K562 (cell line): Measurements from ENCODE around the gene TMEM79. TPM values are rescaled to one million over a fixed set of nuclear protein-coding genes. Genes with fewer than 3 reads are reported as not detected.

ENCODE experiments used
- ATAC-seq: fragments of 200-7000 bp; cut with Tn5 transposase; 3 replicates; pipeline ENCODE4 v1.9.1; 2020; ENCODE audit warnings: moderate library complexity
- BruUV-seq: library from RNA; stranded (reverse); fragments of 400-500 nt; replicated peaks from 2 replicates; lab custom pipeline; 2021; lab: Mats Ljungman, UMichigan
- CTCF ChIA-PET: fragments of 300-600 bp; formaldehyde crosslinking; extraction: SDS; loops from one replicate; lab custom pipeline; 2021; ENCODE audit warnings: low intra/inter-chr PET ratio; lab: Yijun Ruan, JAX
- POLR2A ChIA-PET: fragments of 300-600, 350-650 bp; sonication (Branson Sonifier 250); formaldehyde crosslinking; extraction: SDS; loops from one replicate; lab custom pipeline; 2021; ENCODE audit warnings: antibody characterized with exemption, inconsistent platforms; lab: Yijun Ruan, JAX
- DNase-seq, 4 experiments: peaks; one replicate each; pipeline versions ENCODE4 v3.0.0 to v3.0.0-alpha.2; 2011 to 2018; ENCODE audit warnings: low spot score in 3 of 4, mixed read lengths in 3 of 4; ENCODE audit errors: extremely low read depth in 1 of 4
- FAIRE-seq: peaks from 2 replicates; lab custom pipeline; 2011; peaks lifted over from hg19 to GRCh38; lab: Jason Lieb, UNC
- H2AFZ ChIP-seq: 2 replicates; pipeline ENCODE4 v1.6.0; 2011; ENCODE audit warnings: low read depth, low read length, control low read depth, inconsistent platforms
- H3K27ac ChIP-seq: fragments of 200-600 bp; 3 replicates; pipeline ENCODE4 v1.8.0; 2011; ENCODE audit warnings: low read depth, mild to moderate bottlenecking, control low read depth, inconsistent platforms, low read length, moderate library complexity, mixed read lengths; ENCODE audit errors: extremely low read depth
- H3K27me3 ChIP-seq, 2 experiments: fragments of 300-600 bp in 1 of 2; 2 replicates in 1 of 2; 3 replicates in 1 of 2; pipeline versions ENCODE4 v1.6.0 to v1.8.0; 2011; ENCODE audit warnings: inconsistent platforms in 2 of 2, low read length in 2 of 2, mild to moderate bottlenecking in 1 of 2, mixed read lengths in 1 of 2, moderate library complexity in 1 of 2; ENCODE audit not compliant: control insufficient read depth in 2 of 2, insufficient read depth in 2 of 2
- H3K36me3 ChIP-seq: fragments of 300-600 bp; 3 replicates; pipeline ENCODE4 v1.8.0; 2011; ENCODE audit warnings: mild to moderate bottlenecking, low read length, inconsistent platforms; ENCODE audit not compliant: control insufficient read depth, insufficient read depth
- H3K4me1 ChIP-seq, 2 experiments: fragments of 200-600 bp in 1 of 2; replicated peaks in 1 of 2; 2 replicates in 1 of 2; 3 replicates in 1 of 2; pipeline versions ENCODE4 v1.5.1 to v1.8.0; 2011; ENCODE audit warnings: inconsistent platforms in 2 of 2, low read length in 2 of 2, mild to moderate bottlenecking in 1 of 2, mixed read lengths in 1 of 2, moderate library complexity in 1 of 2; ENCODE audit not compliant: control insufficient read depth in 2 of 2, insufficient read depth in 2 of 2
- H3K4me2 ChIP-seq: 2 replicates; pipeline ENCODE4 v1.6.1; 2011; ENCODE audit warnings: low read length, control low read depth, inconsistent platforms, mixed read lengths; ENCODE audit not compliant: insufficient read depth
- H3K4me3 ChIP-seq: fragments of 200-600 bp; sonication (generic), shearing (Covaris generic); 2 replicates; pipeline ENCODE4 v1.5.1; 2016; ENCODE audit warnings: control low read depth, inconsistent platforms
- H3K79me2 ChIP-seq: fragments of 200-600 bp; 3 replicates; pipeline ENCODE4 v1.8.0; 2011; ENCODE audit warnings: low read length, inconsistent platforms; ENCODE audit not compliant: control insufficient read depth, insufficient read depth
- H3K9ac ChIP-seq, 2 experiments: 2 replicates each; pipeline versions ENCODE4 v1.6.0 to v1.6.1; 2011; ENCODE audit warnings: low read depth in 2 of 2, low read length in 2 of 2, control low read depth in 1 of 2, inconsistent platforms in 1 of 2, mild to moderate bottlenecking in 1 of 2, mixed read lengths in 1 of 2; ENCODE audit not compliant: insufficient read depth in 1 of 2
- H3K9me1 ChIP-seq: one replicate; pipeline ENCODE4 v1.6.0; 2011; ENCODE audit warnings: inconsistent platforms, mild to moderate bottlenecking, low read length, moderate library complexity; ENCODE audit not compliant: control insufficient read depth, insufficient read depth
- H3K9me3 ChIP-seq: replicated peaks from 2 replicates; pipeline ENCODE4 v1.5.1; 2011; ENCODE audit warnings: low read depth, low read length, inconsistent platforms; ENCODE audit not compliant: control insufficient read depth, insufficient read depth
- H4K20me1 ChIP-seq: replicated peaks from 2 replicates; pipeline ENCODE4 v1.6.1; 2011; ENCODE audit warnings: low read length, inconsistent platforms, mixed read lengths; ENCODE audit not compliant: control insufficient read depth, insufficient read depth
- CTBP1 ChIP-seq: fragments of 450-650 bp; IDR thresholded peaks from 2 replicates; pipeline ENCODE4 v1.6.1; 2016; ENCODE audit warnings: borderline replicate concordance
- DIDO1 ChIP-seq: fragments of 450-650 bp; IDR thresholded peaks from 2 replicates; pipeline ENCODE4 v1.6.1; 2016; ENCODE audit warnings: low read depth, missing biosample characterization, missing genetic modification characterization
- POLR2A ChIP-seq: fragments of 450-650 bp; conservative IDR thresholded peaks from 2 replicates; pipeline ENCODE4 v1.6.1; 2016
- POLR2AphosphoS5 ChIP-seq: IDR thresholded peaks from 2 replicates; pipeline ENCODE4 v1.6.1; 2011; ENCODE audit warnings: mild to moderate bottlenecking, low read depth, low read length, moderate library complexity; ENCODE audit not compliant: control insufficient read depth, insufficient read depth
- POLR2G ChIP-seq: fragments of 200-400 bp; formaldehyde crosslinking; IDR thresholded peaks from 2 replicates; pipeline ENCODE4 v1.6.1; 2017; ENCODE audit warnings: low read depth, mild to moderate bottlenecking, antibody characterized with exemption, low read length, moderate library complexity
- ZNF384 ChIP-seq: IDR thresholded peaks from 2 replicates; pipeline ENCODE4 v1.6.1; 2012; ENCODE audit warnings: low read depth, low read length, improper control_type of control experiment
- WGBS: fragments of 100-300 bp; shearing (Covaris generic); methylation state at CpG from one replicate; pipeline ENCODE4 v1.1.6; 2016; ENCODE audit warnings: low coverage, mixed read lengths; ENCODE audit not compliant: insufficient coverage; ENCODE audit errors: missing lambda C conversion rate; 5-methylcytosine and 5-hydroxymethylcytosine counted together
- in situ Hi-C: fragments of 300-500 bp; cut with MboI; formaldehyde crosslinking; loops from 4 replicates; pipeline ENCODE4 v1.15.0; 2018; ENCODE audit warnings: inconsistent platforms, mixed read lengths
- intact Hi-C: fragments of 100-400 bp; cut with micrococcal nuclease; formaldehyde crosslinking; loops from 2 replicates; pipeline ENCODE4 v1.14.2; 2022
- polyA plus RNA-seq, 8 experiments: library from polyadenylated mRNA; depleted of rRNA in 4 of 8; stranded (reverse) in 5 of 8; unstranded in 3 of 8; fragments of >200 nt; fragmentation: Nextera tagmentation in 2 of 8; fragmentation: Illumina TruSeq in 1 of 8; extraction: Ambion mirVana in 2 of 8; extraction: Trizol in 1 of 8; gene quantifications; 2 replicates each; pipeline versions ENCODE4 v1.2.1 to v1.2.3, GENCODE V29; 2011 to 2014; ENCODE audit warnings: inconsistent platforms in 1 of 8, missing spikeins in 1 of 8
- total RNA-seq, 7 experiments: library from RNA; depleted of rRNA in 6 of 7; stranded (reverse); fragments of >200 nt in 6 of 7; fragmentation: Illumina TruSeq in 2 of 7; extraction: Trizol in 2 of 7; gene quantifications; 2 replicates each; pipeline versions ENCODE4 v1.2.1 to v1.2.3, GENCODE V29; 2011 to 2021; ENCODE audit warnings: low replicate concordance in 1 of 7
- TF ChIP-seq, protein P1 (sequence below): sonication (generic); formaldehyde crosslinking; IDR thresholded peaks from 2 replicates; pipeline ENCODE4 v1.8.1; 2023; ENCODE audit warnings: mild to moderate bottlenecking, missing genetic modification reagents

Gene TMEM79
- total and polyA plus RNA-seq, 9 of the 15 experiments (the other 6 are each of a cell fraction or from before 2014, with no cell fraction given) = 0.69 to 6.8 (median 4.0) TPM

- H3K27ac ChIP-seq = no peak overlapping the region
- WGBS = 45% methylated on average over 12 of the region's 16 CpGs
- DNase-seq (peak in 2 of 4 experiments; percentile 54 to 59), FAIRE-seq (no peak), ATAC-seq (peak; percentile 18)
- POLR2A ChIA-PET = interaction anchor here (0.6 to 2.1 kb wide), 12 partner anchors 10 to 294 kb away, joined by 3 to 7 read pairs (median 4); partner anchors contain the start of genes PMF1 and SMG5
- H3K36me3 ChIP-seq = peaks cover 30% of the 10 kb centered on the region; the same call in 2 of the 3 replicates
- H3K27me3 ChIP-seq = no peaks in the 10 kb centered on the region
- peak overlapping the region in 1 of 2 experiments; percentile 83; a peak in 2 of 4 replicates for H3K9ac ChIP-seq
- in situ Hi-C loops = no loop called here
- BruUV-seq = no TSS peak
- CTCF ChIA-PET = no interaction called here
- no peak overlapping the region for H3K4me3 ChIP-seq
- H3K4me1 ChIP-seq = peaks cover 0 to 53% of the 10 kb centered on the region in 2 experiments; a peak in 3 of 5 replicates
- no peaks in the 10 kb centered on the region; the same call in 1 of the 2 replicates for H4K20me1 ChIP-seq
- no peak overlapping the region for H3K4me2 ChIP-seq
- no peaks in the 10 kb centered on the region for H3K79me2 ChIP-seq
- TF ChIP-seq POLR2G (peak; percentile 73), POLR2A (peak; percentile 8), CTBP1 (peak; percentile 14; the same call in 1 of the 2 replicates), POLR2AphosphoS5 (peak; percentile 4; the same call in 1 of the 2 replicates), DIDO1 (tag) (no peak), ZNF384 (no peak)
- TF ChIP-seq, protein P1, sequence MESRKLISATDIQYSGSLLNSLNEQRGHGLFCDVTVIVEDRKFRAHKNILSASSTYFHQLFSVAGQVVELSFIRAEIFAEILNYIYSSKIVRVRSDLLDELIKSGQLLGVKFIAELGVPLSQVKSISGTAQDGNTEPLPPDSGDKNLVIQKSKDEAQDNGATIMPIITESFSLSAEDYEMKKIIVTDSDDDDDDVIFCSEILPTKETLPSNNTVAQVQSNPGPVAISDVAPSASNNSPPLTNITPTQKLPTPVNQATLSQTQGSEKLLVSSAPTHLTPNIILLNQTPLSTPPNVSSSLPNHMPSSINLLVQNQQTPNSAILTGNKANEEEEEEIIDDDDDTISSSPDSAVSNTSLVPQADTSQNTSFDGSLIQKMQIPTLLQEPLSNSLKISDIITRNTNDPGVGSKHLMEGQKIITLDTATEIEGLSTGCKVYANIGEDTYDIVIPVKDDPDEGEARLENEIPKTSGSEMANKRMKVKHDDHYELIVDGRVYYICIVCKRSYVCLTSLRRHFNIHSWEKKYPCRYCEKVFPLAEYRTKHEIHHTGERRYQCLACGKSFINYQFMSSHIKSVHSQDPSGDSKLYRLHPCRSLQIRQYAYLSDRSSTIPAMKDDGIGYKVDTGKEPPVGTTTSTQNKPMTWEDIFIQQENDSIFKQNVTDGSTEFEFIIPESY = 0 out of 2 replicates have a peak, but pooled peaks have one; percentile 12
- TF ChIP-seq, all 486 proteins: peak for 5
- Histone ChIP-seq H2AFZ (no peak overlapping the region), H3K9me1 (peaks cover 3% of the 10 kb centered on the region), H3K9me3 (no peaks in the 10 kb centered on the region)
- intact Hi-C loops = no loop called here
Measured at GRCh38 chr1:156246781-156247459, 37.2 kb upstream of the TMEM79 start.
